H9 (cell line): ENCODE measurements around the gene LRRC3. TPM values are rescaled to one million over a fixed set of nuclear protein-coding genes. Genes with fewer than 3 reads are reported as not detected.

Experiments
- DNase-seq: peaks from one replicate; pipeline ENCODE4 v3.0.0-alpha.2; 2017
- H2AFZ ChIP-seq: one replicate; pipeline ENCODE4 v1.6.1; 2013; ENCODE audit warnings: mild to moderate bottlenecking, low read length, control low read depth, moderate library complexity
- H2AK5ac ChIP-seq: 2 replicates; pipeline ENCODE4 v1.6.1; 2013; ENCODE audit warnings: low read length, control low read depth, mixed read lengths; ENCODE audit not compliant: insufficient read length
- H2BK120ac ChIP-seq: one replicate; pipeline ENCODE4 v1.6.1; 2013; ENCODE audit warnings: low read depth, mild to moderate bottlenecking, low read length, control low read depth, inconsistent platforms; ENCODE audit not compliant: poor library complexity, severe bottlenecking
- H2BK12ac ChIP-seq: 2 replicates; pipeline ENCODE4 v1.6.1; 2013; ENCODE audit warnings: low read length, control low read depth, mixed read lengths, low read depth; ENCODE audit not compliant: insufficient read length
- H2BK15ac ChIP-seq: 2 replicates; pipeline ENCODE4 v1.6.1; 2013; ENCODE audit warnings: low read depth, low read length, control low read depth
- H2BK20ac ChIP-seq: one replicate; pipeline ENCODE4 v1.6.1; 2013; ENCODE audit warnings: low read depth, mild to moderate bottlenecking, low read length, control low read depth, inconsistent platforms; ENCODE audit not compliant: poor library complexity, severe bottlenecking
- H2BK5ac ChIP-seq: 2 replicates; pipeline ENCODE4 v1.6.1; 2013; ENCODE audit warnings: low read length, control low read depth, mixed read lengths; ENCODE audit not compliant: insufficient read length
- H3K14ac ChIP-seq: 2 replicates; pipeline ENCODE4 v1.6.1; 2013; ENCODE audit warnings: low read length, control low read depth; ENCODE audit not compliant: insufficient read depth
- H3K18ac ChIP-seq: 2 replicates; pipeline ENCODE4 v1.6.1; 2013; ENCODE audit warnings: low read depth, mild to moderate bottlenecking, mixed read lengths, low read length, control low read depth; ENCODE audit not compliant: insufficient read length
- H3K23ac ChIP-seq: 2 replicates; pipeline ENCODE4 v1.6.1; 2013; ENCODE audit warnings: low read length, control low read depth, mixed read lengths, low read depth; ENCODE audit not compliant: insufficient read length
- H3K23me2 ChIP-seq: 2 replicates; pipeline ENCODE4 v1.6.1; 2013; ENCODE audit warnings: low read depth, mild to moderate bottlenecking, mixed read lengths, low read length, control low read depth; ENCODE audit not compliant: insufficient read length, poor library complexity, severe bottlenecking
- H3K27ac ChIP-seq: 2 replicates; pipeline ENCODE4 v1.5.1; 2013; ENCODE audit warnings: low read length, control low read depth, mixed read lengths, low read depth; ENCODE audit not compliant: insufficient read length
- H3K27me3 ChIP-seq: 2 replicates; pipeline ENCODE4 v1.6.1; 2013; ENCODE audit warnings: low read length, control low read depth, inconsistent platforms; ENCODE audit not compliant: insufficient read depth
- H3K4ac ChIP-seq: 2 replicates; pipeline ENCODE4 v1.6.1; 2013; ENCODE audit warnings: low read depth, mild to moderate bottlenecking, control low read depth, inconsistent platforms, low read length, moderate library complexity
- H3K4me1 ChIP-seq: 2 replicates; pipeline ENCODE4 v1.6.1; 2013; ENCODE audit warnings: low read length, control low read depth, inconsistent platforms; ENCODE audit not compliant: insufficient read depth
- H3K4me2 ChIP-seq: 2 replicates; pipeline ENCODE4 v1.6.1; 2013; ENCODE audit warnings: low read length, control low read depth, mixed read lengths; ENCODE audit not compliant: insufficient read length, insufficient read depth
- H3K56ac ChIP-seq: 2 replicates; pipeline ENCODE4 v1.6.1; 2013; ENCODE audit warnings: low read depth, mild to moderate bottlenecking, mixed read lengths, low read length, control low read depth; ENCODE audit not compliant: insufficient read length
- H3K79me1 ChIP-seq: 2 replicates; pipeline ENCODE4 v1.6.1; 2013; ENCODE audit warnings: low read depth, mild to moderate bottlenecking, moderate library complexity, low read length, control low read depth, inconsistent platforms; ENCODE audit not compliant: insufficient read depth, poor library complexity, severe bottlenecking
- H3K79me2 ChIP-seq: 2 replicates; pipeline ENCODE4 v1.6.1; 2013; ENCODE audit warnings: low read length, control low read depth, inconsistent platforms; ENCODE audit not compliant: insufficient read depth
- H3K9ac ChIP-seq: 2 replicates; pipeline ENCODE4 v1.6.1; 2013; ENCODE audit warnings: low read length, control low read depth, mixed read lengths; ENCODE audit not compliant: insufficient read length; ENCODE audit errors: extremely low read depth
- H3K9me3 ChIP-seq: one replicate; pipeline ENCODE4 v1.6.1; 2013; ENCODE audit warnings: low read depth, low read length, inconsistent platforms; ENCODE audit not compliant: control insufficient read depth
- H3T11ph ChIP-seq: one replicate; pipeline ENCODE4 v1.6.1; 2013; ENCODE audit warnings: mild to moderate bottlenecking, low read length, control low read depth, inconsistent platforms
- H4K20me1 ChIP-seq: one replicate; pipeline ENCODE4 v1.6.1; 2013; ENCODE audit not compliant: control insufficient read depth, insufficient read length, insufficient read depth
- H4K5ac ChIP-seq: 2 replicates; pipeline ENCODE4 v1.6.1; 2013; ENCODE audit warnings: low read depth, mild to moderate bottlenecking, mixed read lengths, low read length, control low read depth; ENCODE audit not compliant: insufficient read length
- H4K8ac ChIP-seq: replicated peaks from 2 replicates; pipeline ENCODE4 v1.6.1; 2013; ENCODE audit warnings: low read length, control low read depth, mixed read lengths, low read depth; ENCODE audit not compliant: insufficient read length
- H4K91ac ChIP-seq: 2 replicates; pipeline ENCODE4 v1.6.1; 2013; ENCODE audit warnings: low read depth, mild to moderate bottlenecking, moderate library complexity, mixed read lengths, low read length, control low read depth; ENCODE audit not compliant: insufficient read length
- H3K27ac Mint-ChIP-seq, 3 experiments: 2 replicates in 2 of 3; 3 replicates in 1 of 3; pipeline ENCODE4 v1.8.0; 2020 to 2021; ENCODE audit warnings: mixed read lengths in 3 of 3, mild to moderate bottlenecking in 1 of 3, moderate library complexity in 1 of 3
- H3K27me3 Mint-ChIP-seq: 2 replicates; pipeline ENCODE4 v1.8.0; 2021; ENCODE audit warnings: low read depth, mild to moderate bottlenecking, moderate library complexity, mixed read lengths
- H3K36me3 Mint-ChIP-seq, 3 experiments: 2 replicates in 2 of 3; 3 replicates in 1 of 3; pipeline ENCODE4 v1.8.0; 2020 to 2021; ENCODE audit warnings: low read depth in 3 of 3, mixed read lengths in 3 of 3; ENCODE audit not compliant: insufficient read depth in 1 of 3
- H3K4me1 Mint-ChIP-seq, 2 experiments: 2 replicates each; pipeline ENCODE4 v1.8.0; 2020; ENCODE audit warnings: mixed read lengths in 2 of 2
- H3K4me3 Mint-ChIP-seq, 2 experiments: 2 replicates in 1 of 2; 3 replicates in 1 of 2; pipeline ENCODE4 v1.8.0; 2020 to 2021; ENCODE audit warnings: mild to moderate bottlenecking in 2 of 2, mixed read lengths in 2 of 2, moderate library complexity in 1 of 2
- H3K9me3 Mint-ChIP-seq, 2 experiments: 2 replicates in 1 of 2; 3 replicates in 1 of 2; pipeline ENCODE4 v1.8.0; 2020; ENCODE audit warnings: mild to moderate bottlenecking in 2 of 2, mixed read lengths in 2 of 2, moderate library complexity in 1 of 2
- CTCF ChIP-seq: fragments of 200-600 bp; sonication (generic); conservative IDR thresholded peaks from 3 replicates; pipeline ENCODE4 v1.8.0; 2021; ENCODE audit warnings: antibody characterized with exemption, mild to moderate bottlenecking
- WGBS: extraction: QIAGEN DNeasy Blood & Tissue Kit; methylation state at CpG from one replicate; pipeline ENCODE4 v1.1.7; 2013; ENCODE audit warnings: missing lambda C conversion rate, low lambda C conversion rate, mixed read lengths; ENCODE audit not compliant: insufficient read length; ENCODE audit errors: extremely low coverage; 5-methylcytosine and 5-hydroxymethylcytosine counted together
- total RNA-seq: library from RNA; stranded (reverse); gene quantifications from 2 replicates; pipeline ENCODE4 v1.2.1, GENCODE V29; 2021

LRRC3 gene
- total RNA-seq, 1 experiment from 2014 or later, result 3.1 TPM

GRCh38 chr21:44458971-44459711 is 3.8 kb downstream of the LRRC3 start:
- Histone ChIP-seq H3K4ac (no peak overlapping the region), H3K18ac (no peak overlapping the region), H4K5ac (no peak overlapping the region), H3K23me2 (peaks cover 7% of the 10 kb centered on the region), H3K27ac (no peak overlapping the region), H2BK12ac (no peak overlapping the region), H2BK15ac (no peak overlapping the region), H4K91ac (no peak overlapping the region), H2BK5ac (no peak overlapping the region), H3K14ac (no peak overlapping the region), H4K8ac (no peak overlapping the region), H2BK120ac (no peak overlapping the region), H3K4me1 (no peaks in the 10 kb centered on the region), H4K20me1 (no peaks in the 10 kb centered on the region), H2AK5ac (no peak overlapping the region), H3K4me2 (no peak overlapping the region), H3K9ac (no peak overlapping the region), H3T11ph (no peak overlapping the region), H3K23ac (no peak overlapping the region), H3K79me1 (no peaks in the 10 kb centered on the region), H3K9me3 (no peaks in the 10 kb centered on the region), H2BK20ac (no peak overlapping the region), H3K79me2 (no peaks in the 10 kb centered on the region), H3K56ac (no peak overlapping the region), H2AFZ (no peak overlapping the region), H3K27me3 (no peaks in the 10 kb centered on the region)
- Mint-ChIP-seq H3K4me1 (peaks cover 4 to 13% of the 10 kb centered on the region in 2 experiments; a peak in 3 of 4 replicates), H3K36me3 (peaks cover 0 to 2% (median 0%) of the 10 kb centered on the region in 3 experiments; a peak in 1 of 7 replicates), H3K27ac (no peak overlapping the region), H3K27me3 (peaks cover 10% of the 10 kb centered on the region), H3K4me3 (no peak overlapping the region), H3K9me3 (no peaks in the 10 kb centered on the region; a peak in 1 of 5 replicates)
- WGBS, result no CpG with 5 or more reads among the region's 19 CpGs
- no peak for DNase-seq
- TF ChIP-seq CTCF, result no peak
